ENCODE results near the gene POLA1.

DNA sequence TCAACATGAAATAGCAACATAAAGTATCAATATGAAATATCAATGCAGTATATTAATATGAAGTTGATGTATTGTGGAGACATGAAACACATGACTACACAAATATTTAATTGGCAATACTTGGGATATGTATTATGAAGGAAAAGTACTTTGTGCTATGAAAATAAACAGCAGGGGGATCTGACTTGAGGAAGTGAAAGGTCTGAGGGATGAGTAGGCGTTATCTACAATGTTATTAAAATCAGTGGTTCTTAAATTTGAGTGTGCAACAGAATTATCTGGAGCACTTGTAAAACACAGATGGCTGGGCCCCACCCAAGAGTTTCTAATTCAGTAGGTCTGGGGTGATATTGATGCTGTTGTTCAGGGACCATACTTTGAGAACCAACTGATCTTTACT is 349.5 kb downstream of the POLA1 start:
- TF ChIP-seq, protein P1, sequence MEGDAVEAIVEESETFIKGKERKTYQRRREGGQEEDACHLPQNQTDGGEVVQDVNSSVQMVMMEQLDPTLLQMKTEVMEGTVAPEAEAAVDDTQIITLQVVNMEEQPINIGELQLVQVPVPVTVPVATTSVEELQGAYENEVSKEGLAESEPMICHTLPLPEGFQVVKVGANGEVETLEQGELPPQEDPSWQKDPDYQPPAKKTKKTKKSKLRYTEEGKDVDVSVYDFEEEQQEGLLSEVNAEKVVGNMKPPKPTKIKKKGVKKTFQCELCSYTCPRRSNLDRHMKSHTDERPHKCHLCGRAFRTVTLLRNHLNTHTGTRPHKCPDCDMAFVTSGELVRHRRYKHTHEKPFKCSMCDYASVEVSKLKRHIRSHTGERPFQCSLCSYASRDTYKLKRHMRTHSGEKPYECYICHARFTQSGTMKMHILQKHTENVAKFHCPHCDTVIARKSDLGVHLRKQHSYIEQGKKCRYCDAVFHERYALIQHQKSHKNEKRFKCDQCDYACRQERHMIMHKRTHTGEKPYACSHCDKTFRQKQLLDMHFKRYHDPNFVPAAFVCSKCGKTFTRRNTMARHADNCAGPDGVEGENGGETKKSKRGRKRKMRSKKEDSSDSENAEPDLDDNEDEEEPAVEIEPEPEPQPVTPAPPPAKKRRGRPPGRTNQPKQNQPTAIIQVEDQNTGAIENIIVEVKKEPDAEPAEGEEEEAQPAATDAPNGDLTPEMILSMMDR (IDR thresholded peaks at IDR 0.05): no peak
- no peak for TF ChIP-seq POLR2A (IDR thresholded peaks at IDR 0.05)
- TF ChIP-seq EP300 (IDR thresholded peaks at IDR 0.05): no peak
- TF ChIP-seq POLR2AphosphoS5 (IDR thresholded peaks at IDR 0.05): no peak
